ENCODE results near the gene ZNF575. TPM values are rescaled to one million over a fixed set of nuclear protein-coding genes. Genes with fewer than 3 reads are reported as not detected.
A peak's percentile ranks its signal among the peaks of the same experiment; 100 is the strongest.

ZNF575 gene
- total and polyA plus RNA-seq, 10 of the 15 experiments (the other 5 are each of a cell fraction or from before 2014, with no cell fraction given) = 0.18 to 2.8 (median 0.75) TPM

DNA sequence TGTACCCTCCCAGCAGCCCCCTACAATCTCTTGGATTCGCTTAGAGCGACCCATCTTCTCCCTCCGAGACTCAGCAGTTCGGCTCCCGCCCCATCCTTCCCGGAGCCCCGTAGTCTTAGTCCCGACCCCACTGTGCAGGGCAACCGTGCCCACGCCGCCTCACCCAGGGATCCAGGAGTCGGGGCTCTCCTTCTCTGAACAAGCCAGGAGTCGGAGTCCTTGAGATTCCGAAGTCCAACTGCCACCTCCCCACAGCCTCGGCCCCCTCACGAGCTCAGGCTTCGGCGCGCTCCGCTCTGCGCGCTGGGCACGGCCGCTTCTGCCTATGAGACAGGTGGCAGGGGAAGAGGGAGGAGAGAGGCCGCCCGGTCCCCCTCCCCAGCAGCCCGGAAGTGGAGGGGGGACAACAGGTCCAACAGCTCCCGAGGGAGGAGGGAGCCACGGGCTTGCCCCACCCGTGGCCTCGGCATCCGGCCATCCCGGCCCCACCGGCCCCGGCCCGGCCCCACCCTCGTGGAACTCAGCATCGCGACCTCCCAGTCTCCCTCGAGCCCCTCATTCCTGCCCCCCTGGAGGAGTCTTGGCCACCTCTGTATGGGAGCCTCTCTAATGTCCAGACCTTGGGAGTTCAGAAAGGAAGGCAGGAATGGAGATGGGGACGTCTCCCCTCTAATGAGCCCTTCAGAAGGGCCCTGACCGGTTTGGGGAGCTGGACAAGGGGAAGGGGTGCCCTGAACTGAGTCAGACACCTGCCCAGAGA, 28.4 kb upstream of the ZNF575 start, which contains the start of gene PHLDB3:
TSS of gene PHLDB3 (minus strand) at position 321 of the 760 bp plus-strand sequence. CDS start 628 bp downstream, outside the sequence.
- H3K9me3 ChIP-seq (replicated peaks; ENCODE audit: control insufficient read depth, insufficient read depth, low read length) = no peaks in the 10 kb centered on the region
- intact Hi-C loops (cut with micrococcal nuclease; ENCODE audit: unreplicated experiment) (loop anchor here (5.0 kb wide), 2 partner anchors 42 to 57 kb away; no protein-coding TSS in a partner anchor), in situ Hi-C loops (cut with MboI) (no loop called here)
- no TSS peak for BruUV-seq (replicated peaks)
- DNase-seq (ENCODE audit: low read depth, low spot score) (no peak), FAIRE-seq (no peak), ATAC-seq (peak; percentile 67)
- H3K4me1 ChIP-seq (ENCODE audit: control insufficient read depth, insufficient read depth, low read length) = peaks cover 4% of the 10 kb centered on the region
- POLR2A ChIA-PET = interaction anchor here (0.6 to 1.2 kb wide), 8 partner anchors 14 to 164 kb away, joined by 3 to 6 read pairs (median 4); partner anchors contain the start of genes IRGQ, ZNF575 and ZNF576
- H3K36me3 ChIP-seq (ENCODE audit: control insufficient read depth in 2 of 2, insufficient read depth in 2 of 2, low read length in 1 of 2) = no peaks in the 10 kb centered on the region; a peak in 2 of 4 replicates
- no peaks in the 10 kb centered on the region for H3K27me3 ChIP-seq (replicated peaks in 1 of 2; ENCODE audit: control insufficient read depth in 2 of 2, insufficient read depth in 2 of 2, low read length in 1 of 2)
- H3K4me2 ChIP-seq (ENCODE audit: control insufficient read depth, insufficient read depth) = peak within 1 kb of the TSS; percentile 98
- RAD21 ChIA-PET (ENCODE audit: unreplicated experiment) = interaction anchor here (1.0 to 2.4 kb wide), 11 partner anchors 15 to 304 kb away, joined by 3 to 22 read pairs (median 3); partner anchors contain the start of genes IRGQ and ZNF576
- peak within 1 kb of the TSS; percentile 67 for H3K4me3 ChIP-seq
- H4K20me1 ChIP-seq (ENCODE audit: control insufficient read depth, insufficient read depth) = no peaks in the 10 kb centered on the region
- WGBS (ENCODE audit: insufficient coverage, insufficient replicate concordance, low lambda C conversion rate, missing lambda C conversion rate) = 5% methylated on average over 32 of the region's 42 CpGs
- peak within 1 kb of the TSS; percentile 71 for H3K9ac ChIP-seq (ENCODE audit: control insufficient read depth, insufficient read depth, low read length)
- peak within 1 kb of the TSS; percentile 73 for H3K27ac ChIP-seq (ENCODE audit: control insufficient read depth, insufficient read depth)
- SMC1A ChIA-PET (ENCODE audit: uncharacterized antibody, unreplicated experiment) = interaction anchor here (0.9 to 2.2 kb wide), 6 partner anchors 14 to 90 kb away, joined by 3 to 12 read pairs (median 5); no protein-coding TSS in a partner anchor
- CTCF ChIA-PET = interaction anchor here (1.0 to 3.8 kb wide), 9 partner anchors 10 to 90 kb away, joined by 3 to 42 read pairs (median 7); no protein-coding TSS in a partner anchor
- no peaks in the 10 kb centered on the region; the same call in 1 of the 2 replicates for H3K79me2 ChIP-seq (ENCODE audit: control insufficient read depth, insufficient read depth, low read length)
- H2AFZ ChIP-seq (ENCODE audit: control insufficient read depth, low read depth, low read length) = peak within 1 kb of the TSS; percentile 91
- no peak for TF ChIP-seq STAT1 (conservative IDR thresholded peaks at IDR 0.05)
- TF ChIP-seq CBX3 (IDR thresholded peaks at IDR 0.05; ENCODE audit: borderline replicate concordance, low read depth) = no peak
- no peak for TF ChIP-seq EP300 (IDR thresholded peaks at IDR 0.05; ENCODE audit: borderline replicate concordance in 1 of 2, control insufficient read depth in 1 of 2, low read depth in 2 of 2, low read length in 2 of 2)
- 0 out of 2 replicates have a peak, but pooled peaks have one; percentile 26 for TF ChIP-seq GATAD2B (conservative IDR thresholded peaks at IDR 0.05; ENCODE audit: low read depth)
- peak; percentile 48; the same call in 1 of the 2 replicates for TF ChIP-seq POLR2A (IDR thresholded peaks at IDR 0.05; ENCODE audit: low read depth, low read length)
- TF ChIP-seq FOS (IDR thresholded peaks at IDR 0.05; ENCODE audit: borderline replicate concordance, extremely low read depth, insufficient read length) = no peak
- TF ChIP-seq, protein P1, sequence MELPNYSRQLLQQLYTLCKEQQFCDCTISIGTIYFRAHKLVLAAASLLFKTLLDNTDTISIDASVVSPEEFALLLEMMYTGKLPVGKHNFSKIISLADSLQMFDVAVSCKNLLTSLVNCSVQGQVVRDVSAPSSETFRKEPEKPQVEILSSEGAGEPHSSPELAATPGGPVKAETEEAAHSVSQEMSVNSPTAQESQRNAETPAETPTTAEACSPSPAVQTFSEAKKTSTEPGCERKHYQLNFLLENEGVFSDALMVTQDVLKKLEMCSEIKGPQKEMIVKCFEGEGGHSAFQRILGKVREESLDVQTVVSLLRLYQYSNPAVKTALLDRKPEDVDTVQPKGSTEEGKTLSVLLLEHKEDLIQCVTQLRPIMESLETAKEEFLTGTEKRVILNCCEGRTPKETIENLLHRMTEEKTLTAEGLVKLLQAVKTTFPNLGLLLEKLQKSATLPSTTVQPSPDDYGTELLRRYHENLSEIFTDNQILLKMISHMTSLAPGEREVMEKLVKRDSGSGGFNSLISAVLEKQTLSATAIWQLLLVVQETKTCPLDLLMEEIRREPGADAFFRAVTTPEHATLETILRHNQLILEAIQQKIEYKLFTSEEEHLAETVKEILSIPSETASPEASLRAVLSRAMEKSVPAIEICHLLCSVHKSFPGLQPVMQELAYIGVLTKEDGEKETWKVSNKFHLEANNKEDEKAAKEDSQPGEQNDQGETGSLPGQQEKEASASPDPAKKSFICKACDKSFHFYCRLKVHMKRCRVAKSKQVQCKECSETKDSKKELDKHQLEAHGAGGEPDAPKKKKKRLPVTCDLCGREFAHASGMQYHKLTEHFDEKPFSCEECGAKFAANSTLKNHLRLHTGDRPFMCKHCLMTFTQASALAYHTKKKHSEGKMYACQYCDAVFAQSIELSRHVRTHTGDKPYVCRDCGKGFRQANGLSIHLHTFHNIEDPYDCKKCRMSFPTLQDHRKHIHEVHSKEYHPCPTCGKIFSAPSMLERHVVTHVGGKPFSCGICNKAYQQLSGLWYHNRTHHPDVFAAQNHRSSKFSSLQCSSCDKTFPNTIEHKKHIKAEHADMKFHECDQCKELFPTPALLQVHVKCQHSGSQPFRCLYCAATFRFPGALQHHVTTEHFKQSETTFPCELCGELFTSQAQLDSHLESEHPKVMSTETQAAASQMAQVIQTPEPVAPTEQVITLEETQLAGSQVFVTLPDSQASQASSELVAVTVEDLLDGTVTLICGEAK (IDR thresholded peaks at IDR 0.05; ENCODE audit: borderline replicate concordance) = peak; percentile 13; the same call in 1 of the 2 replicates
- no peak for TF ChIP-seq HCFC1 (IDR thresholded peaks at IDR 0.05; ENCODE audit: low read length)
- TF ChIP-seq, protein P2, sequence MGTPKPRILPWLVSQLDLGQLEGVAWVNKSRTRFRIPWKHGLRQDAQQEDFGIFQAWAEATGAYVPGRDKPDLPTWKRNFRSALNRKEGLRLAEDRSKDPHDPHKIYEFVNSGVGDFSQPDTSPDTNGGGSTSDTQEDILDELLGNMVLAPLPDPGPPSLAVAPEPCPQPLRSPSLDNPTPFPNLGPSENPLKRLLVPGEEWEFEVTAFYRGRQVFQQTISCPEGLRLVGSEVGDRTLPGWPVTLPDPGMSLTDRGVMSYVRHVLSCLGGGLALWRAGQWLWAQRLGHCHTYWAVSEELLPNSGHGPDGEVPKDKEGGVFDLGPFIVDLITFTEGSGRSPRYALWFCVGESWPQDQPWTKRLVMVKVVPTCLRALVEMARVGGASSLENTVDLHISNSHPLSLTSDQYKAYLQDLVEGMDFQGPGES (IDR thresholded peaks at IDR 0.05) = no peak
- TF ChIP-seq RCOR1 (conservative IDR thresholded peaks at IDR 0.05; ENCODE audit: low read depth, low read length) = no peak
- no peak for TF ChIP-seq JUNB (IDR thresholded peaks at IDR 0.05)
- no peak for TF ChIP-seq JUND (IDR thresholded peaks at IDR 0.05; ENCODE audit: low read depth, low read length)
- no peak for TF ChIP-seq PML (IDR thresholded peaks at IDR 0.05; ENCODE audit: low read length)
- no peak for TF ChIP-seq TCF12 (IDR thresholded peaks at IDR 0.05; ENCODE audit: low read depth, low read length)
- TF ChIP-seq IRF4 (IDR thresholded peaks at IDR 0.05; ENCODE audit: low read depth, low read length) = no peak
- TF ChIP-seq SMAD5 (IDR thresholded peaks at IDR 0.05; ENCODE audit: low read depth) = no peak
- peak; percentile 13; the same call in 1 of the 2 replicates for TF ChIP-seq IKZF1 (conservative IDR thresholded peaks at IDR 0.05)
- peak in 1 of 2 experiments; percentile 11; a peak in 1 of 4 replicates for TF ChIP-seq IKZF2 (IDR thresholded peaks at IDR 0.05)

Measured in GM12878 (cell line).